HG02642 (cell line): ENCODE measurements around the gene IGFL4.
A peak's percentile ranks its signal among the peaks of the same experiment; 100 is the strongest.

Experiments
- ATAC-seq: cut with Tn5 transposase; IDR thresholded peaks from one replicate; pipeline ENCODE4 v1.9.1; 2021; ENCODE audit warnings: mild to moderate bottlenecking; ENCODE audit not compliant: unreplicated experiment, poor library complexity

IGFL4 gene

DNA sequence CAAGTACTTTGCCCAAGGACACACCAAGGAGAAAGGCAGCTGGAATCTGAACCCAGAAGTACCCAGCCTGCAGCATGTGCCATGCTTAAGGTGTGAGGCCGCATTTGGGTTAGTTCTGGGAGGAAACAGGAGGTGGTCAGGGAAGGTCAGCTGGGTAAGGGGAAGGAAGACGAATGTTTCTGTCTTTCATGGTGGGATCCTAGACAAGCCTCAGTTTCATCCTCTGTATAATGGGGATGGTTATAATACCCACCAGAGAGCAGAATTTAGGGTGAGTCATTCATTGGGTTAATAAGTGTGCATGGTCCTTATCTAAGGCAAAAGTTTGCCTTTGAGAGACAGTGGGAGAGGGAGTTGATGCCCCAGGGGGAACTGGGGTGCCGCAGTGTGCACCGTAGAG, 42.0 kb downstream of the IGFL4 start:
- ATAC-seq: no peak

DNA sequence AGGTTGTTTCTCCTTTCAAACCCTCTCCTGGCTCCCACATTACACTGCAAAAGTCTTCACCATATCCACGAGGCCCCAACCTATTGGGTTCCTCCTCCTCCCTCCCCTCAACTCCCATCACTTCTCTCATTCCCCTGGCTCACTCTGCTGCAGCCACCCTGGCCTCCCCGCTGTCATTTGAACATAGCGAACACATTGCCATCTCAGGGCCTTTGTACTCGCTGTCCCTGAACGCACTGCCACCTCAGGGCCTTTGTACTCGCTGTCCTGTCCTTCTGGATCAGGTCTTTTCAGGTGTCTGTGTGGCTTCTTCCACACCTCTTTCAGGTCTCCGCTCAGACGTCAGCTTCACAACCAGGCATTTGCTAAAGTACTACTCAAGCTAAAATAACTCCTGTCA, 43.9 kb downstream of the IGFL4 start:
- ATAC-seq: no peak

DNA sequence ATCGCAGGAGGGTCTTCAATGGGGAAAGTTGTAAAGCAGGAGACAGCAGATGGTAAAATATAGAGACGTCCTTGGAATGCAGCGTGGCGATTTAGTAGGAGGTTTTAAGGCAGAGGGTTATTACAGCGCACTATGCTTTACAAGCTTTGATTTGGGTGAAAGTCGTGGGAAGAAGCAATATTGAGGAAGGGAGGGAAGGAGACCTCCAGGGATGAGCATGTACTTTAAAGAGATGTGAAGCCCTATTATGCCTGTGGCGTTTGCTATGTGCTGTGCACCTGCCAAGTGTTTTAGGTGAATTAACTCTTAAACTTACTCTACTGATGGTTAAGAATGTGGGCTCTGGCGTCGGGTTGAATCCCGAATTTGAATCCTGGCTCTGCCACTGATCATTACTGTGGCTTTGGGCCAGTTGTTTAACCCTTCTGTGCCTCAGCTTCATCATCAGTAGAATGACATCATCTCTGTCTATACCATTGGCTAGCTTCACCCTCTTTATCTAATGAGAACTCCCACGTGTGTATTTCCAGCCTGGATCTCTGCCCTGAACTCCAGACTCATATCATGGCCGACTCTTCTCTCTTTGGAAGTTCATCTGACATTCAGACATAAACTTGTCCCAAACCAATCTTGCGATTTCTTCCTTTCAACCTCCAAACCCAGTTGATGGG, 45.0 kb downstream of the IGFL4 start:
- no peak for ATAC-seq

DNA sequence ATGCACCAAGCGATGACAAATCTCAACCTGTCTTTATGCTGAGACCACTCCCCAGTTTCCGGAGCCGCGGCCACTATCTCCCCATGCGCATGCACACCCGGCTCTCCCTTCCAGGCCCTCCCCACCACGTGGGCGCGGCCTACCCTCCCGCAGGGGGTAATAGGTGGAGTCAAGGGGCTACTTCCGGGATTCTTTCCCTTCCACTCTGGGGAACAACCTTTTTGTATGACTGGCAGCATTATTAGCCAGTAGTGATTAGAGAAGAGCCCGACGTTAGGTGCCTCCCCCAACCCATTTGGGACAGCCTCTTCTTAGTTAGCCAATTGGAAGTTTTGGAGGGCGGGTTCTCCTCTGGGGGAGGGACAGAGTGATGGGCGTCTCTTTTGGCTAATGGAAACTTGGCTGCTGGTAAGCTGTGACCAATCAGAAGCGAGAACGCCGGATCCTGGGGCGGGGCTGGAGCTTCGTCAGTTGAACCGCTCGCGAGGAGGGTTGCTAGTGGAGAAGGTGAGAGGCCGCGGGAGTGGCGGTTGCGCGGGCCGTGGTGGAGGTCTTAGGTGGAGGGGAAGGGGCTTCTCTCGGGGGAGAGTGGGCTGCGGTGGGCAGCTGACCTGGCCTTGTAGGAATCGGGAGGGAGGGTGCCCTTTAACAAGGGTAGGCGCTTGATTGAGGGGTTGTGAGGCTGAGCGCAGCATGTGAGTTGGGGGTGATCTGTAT, 45.6 kb downstream of the IGFL4 start, which contains the start of gene CCDC61:
CCDC61 (plus strand) TSS at position 470 of the 717 bp plus-strand sequence. CDS start 7,552 bp downstream, outside the sequence.
- ATAC-seq: peak; percentile 95

DNA sequence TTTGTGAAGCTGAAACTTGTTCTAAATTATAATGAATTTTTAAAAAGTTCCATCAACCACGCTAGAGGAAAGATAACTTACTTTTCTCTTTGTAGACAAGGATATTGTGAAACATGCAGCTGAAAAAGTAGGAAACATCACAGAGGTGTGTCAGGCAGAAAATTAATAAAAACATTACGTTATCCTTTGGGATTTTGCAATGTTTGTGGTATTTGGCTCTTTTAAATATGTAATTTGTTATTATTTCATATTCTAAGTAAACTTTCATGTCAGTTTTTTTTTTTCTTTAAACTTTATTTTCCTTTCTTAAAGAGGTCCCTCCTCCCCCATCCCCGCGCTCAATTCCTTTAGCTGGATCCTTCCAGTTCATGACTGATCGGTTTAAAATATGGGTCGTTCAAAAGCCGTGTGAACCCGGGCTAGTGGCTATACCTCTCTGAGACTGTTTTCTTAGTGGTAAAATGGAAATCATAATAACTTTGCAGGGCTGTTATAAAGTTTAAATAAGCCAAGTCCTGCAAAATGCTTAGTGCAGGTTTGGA, 46.3 kb downstream of the IGFL4 start:
- ATAC-seq: no peak

DNA sequence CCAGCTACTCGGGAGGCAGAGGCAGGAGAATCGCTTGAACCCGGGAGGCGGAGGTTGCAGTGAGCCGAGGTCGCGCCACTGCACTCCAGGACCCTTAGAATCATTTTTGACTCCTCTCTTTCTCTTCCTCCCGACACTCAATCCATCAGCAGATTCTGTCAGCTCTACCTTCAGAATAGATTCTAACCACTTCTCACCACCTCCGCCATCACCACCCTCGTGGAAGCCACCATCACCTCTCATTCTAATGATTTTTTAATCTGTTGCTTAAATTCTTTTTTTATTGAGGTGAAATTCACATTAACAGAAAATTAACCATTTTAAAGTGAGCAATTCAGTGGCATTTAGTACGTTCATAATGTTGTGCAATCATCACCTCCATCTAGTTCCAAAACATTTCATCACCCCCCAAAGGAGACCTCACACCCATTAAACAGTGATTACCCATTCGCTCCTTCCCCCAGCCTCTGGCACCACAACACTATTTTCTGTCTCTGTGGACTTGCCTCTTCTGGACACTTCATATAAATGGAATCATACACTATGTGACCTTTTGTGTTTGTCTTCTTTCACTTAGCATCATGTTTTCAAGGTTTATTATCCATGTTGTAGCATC, 50.6 kb downstream of the IGFL4 start:
- no peak for ATAC-seq
